Measurements from ENCODE around the gene C2orf81. TPM values are rescaled to one million over a fixed set of nuclear protein-coding genes. Genes with fewer than 3 reads are reported as not detected.

C2orf81 gene
- total RNA-seq, 1 donor from 2014 or later, result 2.4 TPM

DNA sequence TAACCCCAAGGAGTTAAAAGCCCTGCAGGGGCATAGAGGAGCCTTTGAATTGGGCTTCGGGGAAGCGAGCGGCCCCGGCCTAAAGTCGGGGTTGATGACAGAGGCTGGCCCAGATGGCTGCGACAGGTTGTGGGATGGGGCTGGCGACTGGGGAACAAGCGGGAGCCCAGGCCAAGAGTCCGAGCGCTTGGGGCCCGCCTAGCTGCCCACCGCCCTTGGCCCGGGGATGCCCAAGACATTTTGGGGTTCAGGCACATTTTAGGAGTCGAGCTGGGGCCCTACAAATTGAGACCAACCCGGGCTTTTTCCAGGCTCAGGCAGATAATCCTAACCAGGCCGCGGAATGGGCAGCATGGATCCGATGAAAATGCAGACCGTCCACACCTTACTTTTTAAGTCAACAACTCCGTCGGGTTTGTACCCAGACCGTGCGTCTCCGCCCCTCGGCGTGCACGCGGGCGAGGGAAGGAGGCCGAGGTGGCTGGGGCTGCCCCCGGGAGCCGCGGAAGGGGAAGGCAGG, 19.8 kb upstream of the C2orf81 start:
- TF ChIP-seq, protein P1, sequence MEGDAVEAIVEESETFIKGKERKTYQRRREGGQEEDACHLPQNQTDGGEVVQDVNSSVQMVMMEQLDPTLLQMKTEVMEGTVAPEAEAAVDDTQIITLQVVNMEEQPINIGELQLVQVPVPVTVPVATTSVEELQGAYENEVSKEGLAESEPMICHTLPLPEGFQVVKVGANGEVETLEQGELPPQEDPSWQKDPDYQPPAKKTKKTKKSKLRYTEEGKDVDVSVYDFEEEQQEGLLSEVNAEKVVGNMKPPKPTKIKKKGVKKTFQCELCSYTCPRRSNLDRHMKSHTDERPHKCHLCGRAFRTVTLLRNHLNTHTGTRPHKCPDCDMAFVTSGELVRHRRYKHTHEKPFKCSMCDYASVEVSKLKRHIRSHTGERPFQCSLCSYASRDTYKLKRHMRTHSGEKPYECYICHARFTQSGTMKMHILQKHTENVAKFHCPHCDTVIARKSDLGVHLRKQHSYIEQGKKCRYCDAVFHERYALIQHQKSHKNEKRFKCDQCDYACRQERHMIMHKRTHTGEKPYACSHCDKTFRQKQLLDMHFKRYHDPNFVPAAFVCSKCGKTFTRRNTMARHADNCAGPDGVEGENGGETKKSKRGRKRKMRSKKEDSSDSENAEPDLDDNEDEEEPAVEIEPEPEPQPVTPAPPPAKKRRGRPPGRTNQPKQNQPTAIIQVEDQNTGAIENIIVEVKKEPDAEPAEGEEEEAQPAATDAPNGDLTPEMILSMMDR (IDR thresholded peaks at IDR 0.05), result no peak
- Mint-ChIP-seq H3K4me1 (ENCODE audit: unreplicated experiment) (peaks cover 51% of the 10 kb centered on the region), H3K36me3 (ENCODE audit: unreplicated experiment) (no peaks in the 10 kb centered on the region), H3K27ac (ENCODE audit: unreplicated experiment) (no peak overlapping the region), H3K9me3 (ENCODE audit: unreplicated experiment) (no peaks in the 10 kb centered on the region), H3K27me3 (ENCODE audit: unreplicated experiment) (peaks cover 18% of the 10 kb centered on the region), H3K4me3 (ENCODE audit: unreplicated experiment) (peak overlapping the region; percentile 88)
- DNase-seq (ENCODE audit: extremely low spot score, unreplicated experiment), result no peak

GRCh38 chr2:74440378-74441169, 19.2 kb upstream of the C2orf81 start:
- H3K9me3 Mint-ChIP-seq (ENCODE audit: unreplicated experiment), result no peaks in the 10 kb centered on the region
- peaks cover 53% of the 10 kb centered on the region for H3K4me1 Mint-ChIP-seq (ENCODE audit: unreplicated experiment)
- H3K36me3 Mint-ChIP-seq (ENCODE audit: unreplicated experiment), result no peaks in the 10 kb centered on the region
- TF ChIP-seq, protein P1 (IDR thresholded peaks at IDR 0.05), result peak; percentile 27
- peak; percentile 94 for DNase-seq (ENCODE audit: extremely low spot score, unreplicated experiment)
- H3K4me3 Mint-ChIP-seq (ENCODE audit: unreplicated experiment), result peak overlapping the region; percentile 88
- H3K27ac Mint-ChIP-seq (ENCODE audit: unreplicated experiment), result peak overlapping the region; percentile 78
- H3K27me3 Mint-ChIP-seq (ENCODE audit: unreplicated experiment), result peaks cover 16% of the 10 kb centered on the region

DNA sequence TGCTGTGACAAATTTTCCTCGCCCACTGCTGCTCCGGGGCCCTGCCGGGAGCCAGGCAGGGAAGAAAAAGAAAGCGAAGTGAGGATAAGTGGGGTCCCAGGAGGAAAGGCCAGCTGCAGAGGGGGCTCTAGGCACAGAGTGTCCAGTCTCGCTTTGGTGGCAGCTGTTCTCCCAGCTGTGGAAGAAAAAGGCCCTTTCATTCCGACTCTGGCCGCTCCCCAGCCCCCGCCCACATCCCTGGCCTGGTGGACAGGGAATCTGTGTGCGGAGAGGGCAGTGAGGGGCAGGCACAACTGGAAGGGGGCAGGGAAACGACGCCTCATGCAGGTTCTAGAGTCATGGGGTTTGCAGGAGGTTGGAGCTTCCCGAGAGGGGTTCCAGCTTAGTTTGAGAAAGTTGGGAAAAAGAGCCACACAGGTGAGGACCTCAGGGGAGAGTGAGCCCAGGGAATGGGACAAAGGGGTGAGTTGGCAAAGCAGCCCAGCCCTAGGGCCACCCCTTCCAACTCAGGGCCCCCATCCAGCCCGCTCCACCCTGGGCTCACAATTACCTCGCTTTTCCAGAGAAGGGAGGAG, 18.5 kb upstream of the C2orf81 start:
- Mint-ChIP-seq H3K4me3 (ENCODE audit: unreplicated experiment) (peak overlapping the region; percentile 88), H3K27me3 (ENCODE audit: unreplicated experiment) (peaks cover 11% of the 10 kb centered on the region), H3K36me3 (ENCODE audit: unreplicated experiment) (no peaks in the 10 kb centered on the region), H3K9me3 (ENCODE audit: unreplicated experiment) (no peaks in the 10 kb centered on the region), H3K4me1 (ENCODE audit: unreplicated experiment) (peaks cover 53% of the 10 kb centered on the region), H3K27ac (ENCODE audit: unreplicated experiment) (peak overlapping the region; percentile 78)
- TF ChIP-seq, protein P1 (IDR thresholded peaks at IDR 0.05), result no peak
- no peak for DNase-seq (ENCODE audit: extremely low spot score, unreplicated experiment)

DNA sequence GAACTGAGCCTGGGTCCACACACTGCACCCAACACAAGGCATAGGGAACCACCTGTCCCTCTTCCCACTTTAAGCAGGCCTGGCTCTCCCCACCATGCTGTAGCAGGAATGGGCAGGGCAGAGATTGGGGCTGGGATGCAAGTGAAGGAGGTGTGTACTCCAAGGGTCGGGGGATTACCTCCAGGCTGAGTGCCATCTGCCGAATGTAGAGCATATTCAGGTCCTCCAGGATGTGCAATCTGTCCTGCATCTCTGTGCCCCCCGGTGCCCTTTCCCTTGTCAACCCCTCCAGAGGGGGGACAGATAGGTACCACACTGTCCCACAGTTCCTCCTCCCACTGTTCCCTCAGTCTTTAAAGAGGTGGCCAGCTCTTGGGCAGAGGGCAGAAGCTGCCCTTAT, 18.0 kb upstream of the C2orf81 start:
- no peak for DNase-seq (ENCODE audit: extremely low spot score, unreplicated experiment)
- peaks cover 5% of the 10 kb centered on the region for H3K27me3 Mint-ChIP-seq (ENCODE audit: unreplicated experiment)
- TF ChIP-seq, protein P1 (IDR thresholded peaks at IDR 0.05), result no peak
- no peaks in the 10 kb centered on the region for H3K36me3 Mint-ChIP-seq (ENCODE audit: unreplicated experiment)
- peaks cover 47% of the 10 kb centered on the region for H3K4me1 Mint-ChIP-seq (ENCODE audit: unreplicated experiment)
- H3K27ac Mint-ChIP-seq (ENCODE audit: unreplicated experiment), result peak overlapping the region; percentile 78
- H3K4me3 Mint-ChIP-seq (ENCODE audit: unreplicated experiment), result peak overlapping the region; percentile 88
- no peaks in the 10 kb centered on the region for H3K9me3 Mint-ChIP-seq (ENCODE audit: unreplicated experiment)

GRCh38 chr2:74438248-74438647, 16.8 kb upstream of the C2orf81 start:
- peak overlapping the region; percentile 36 for H3K4me3 Mint-ChIP-seq (ENCODE audit: unreplicated experiment)
- no peaks in the 10 kb centered on the region for H3K9me3 Mint-ChIP-seq (ENCODE audit: unreplicated experiment)
- peaks cover 41% of the 10 kb centered on the region for H3K4me1 Mint-ChIP-seq (ENCODE audit: unreplicated experiment)
- H3K36me3 Mint-ChIP-seq (ENCODE audit: unreplicated experiment), result no peaks in the 10 kb centered on the region
- peaks cover 5% of the 10 kb centered on the region for H3K27me3 Mint-ChIP-seq (ENCODE audit: unreplicated experiment)
- DNase-seq (ENCODE audit: extremely low spot score, unreplicated experiment), result no peak
- TF ChIP-seq, protein P1 (IDR thresholded peaks at IDR 0.05), result no peak
- no peak overlapping the region for H3K27ac Mint-ChIP-seq (ENCODE audit: unreplicated experiment)

Data from osteocyte (in vitro differentiated cells).